ENCODE results near the gene SCOC.

SCOC gene

DNA sequence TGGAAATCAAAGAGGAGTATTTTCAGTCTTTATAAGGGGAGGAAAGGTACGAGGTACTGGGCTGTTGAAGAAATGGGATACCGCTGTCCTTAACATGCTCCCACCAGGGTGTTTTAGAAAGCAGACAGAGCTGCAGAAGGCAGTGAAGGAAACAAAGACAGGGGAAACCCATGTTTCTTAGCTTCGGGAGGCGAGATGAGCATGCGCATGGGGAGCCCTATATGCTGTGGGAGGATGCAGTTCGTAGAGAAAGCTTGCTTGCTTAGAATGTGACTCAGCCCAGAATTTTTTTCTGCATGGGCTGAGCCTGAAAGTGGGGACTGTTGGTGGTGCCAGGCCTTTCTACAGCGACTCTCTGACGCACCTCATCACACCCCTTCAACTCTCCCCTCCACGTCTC is 28.8 kb upstream of the SCOC start:
- H3K27me3 ChIP-seq (ENCODE audit: control insufficient read depth, insufficient read depth, low read length), result no peaks in the 10 kb centered on the region
- no peak overlapping the region for H3K4me3 ChIP-seq (ENCODE audit: low read length)
- H3K4me1 ChIP-seq (ENCODE audit: control insufficient read depth, low read depth, low read length), result peaks cover 27% of the 10 kb centered on the region
- H3K9me3 ChIP-seq (ENCODE audit: control insufficient read depth, low read depth, low read length), result no peaks in the 10 kb centered on the region
- no peak overlapping the region for H3K9ac ChIP-seq (ENCODE audit: low read length)
- H3K36me3 ChIP-seq (ENCODE audit: control insufficient read depth, low read depth, low read length), result no peaks in the 10 kb centered on the region
- H3K27ac ChIP-seq (ENCODE audit: low read length), result no peak overlapping the region

DNA sequence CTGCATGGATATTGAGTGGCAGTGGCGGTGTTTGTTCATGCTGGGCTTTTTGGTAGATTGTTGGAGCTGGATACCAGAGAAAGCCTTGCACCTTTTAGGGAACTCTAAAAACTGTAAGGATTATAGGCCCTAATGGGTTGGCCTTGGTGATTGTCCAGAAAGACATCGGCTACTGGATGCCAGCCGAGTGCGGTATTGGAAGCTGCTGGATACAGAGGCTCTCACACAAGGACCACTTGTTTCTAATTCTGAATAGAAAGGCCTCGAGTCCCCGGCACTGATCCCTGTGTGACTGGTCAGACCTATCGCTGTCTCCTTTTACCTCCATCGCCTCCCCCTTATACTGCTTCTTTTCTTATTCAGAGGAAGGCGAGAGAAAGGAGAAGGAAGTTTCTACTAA is 27.3 kb upstream of the SCOC start:
- Histone ChIP-seq H3K36me3 (ENCODE audit: control insufficient read depth, low read depth, low read length) (no peaks in the 10 kb centered on the region), H3K27me3 (ENCODE audit: control insufficient read depth, insufficient read depth, low read length) (no peaks in the 10 kb centered on the region), H3K4me3 (ENCODE audit: low read length) (no peak overlapping the region), H3K9ac (ENCODE audit: low read length) (no peak overlapping the region), H3K9me3 (ENCODE audit: control insufficient read depth, low read depth, low read length) (no peaks in the 10 kb centered on the region), H3K4me1 (ENCODE audit: control insufficient read depth, low read depth, low read length) (peaks cover 36% of the 10 kb centered on the region), H3K27ac (ENCODE audit: low read length) (no peak overlapping the region)

DNA sequence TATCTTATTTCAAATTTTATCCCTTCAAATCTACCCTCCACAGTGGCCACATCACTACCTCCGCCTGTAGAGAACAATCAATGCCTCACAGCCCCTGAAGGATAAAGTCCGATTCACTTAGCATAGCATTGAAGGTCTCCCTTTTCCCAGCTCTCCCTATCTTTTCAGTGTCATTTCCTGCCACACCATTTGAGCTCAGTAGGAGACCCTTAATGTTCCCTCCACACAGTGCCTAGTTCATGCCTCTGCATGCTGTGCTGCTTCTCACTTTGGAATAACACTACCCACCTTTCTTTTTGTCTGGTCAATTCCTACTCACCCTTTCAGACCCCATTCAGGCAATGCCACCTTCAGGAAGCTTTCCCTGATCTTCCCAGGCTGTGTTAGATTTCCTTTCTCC is 23.6 kb upstream of the SCOC start:
- Histone ChIP-seq H3K9me3 (ENCODE audit: control insufficient read depth, low read depth, low read length) (no peaks in the 10 kb centered on the region), H3K4me1 (ENCODE audit: control insufficient read depth, low read depth, low read length) (peaks cover 26% of the 10 kb centered on the region), H3K4me3 (ENCODE audit: low read length) (no peak overlapping the region), H3K27me3 (ENCODE audit: control insufficient read depth, insufficient read depth, low read length) (no peaks in the 10 kb centered on the region), H3K36me3 (ENCODE audit: control insufficient read depth, low read depth, low read length) (no peaks in the 10 kb centered on the region), H3K9ac (ENCODE audit: low read length) (no peak overlapping the region), H3K27ac (ENCODE audit: low read length) (no peak overlapping the region)

DNA sequence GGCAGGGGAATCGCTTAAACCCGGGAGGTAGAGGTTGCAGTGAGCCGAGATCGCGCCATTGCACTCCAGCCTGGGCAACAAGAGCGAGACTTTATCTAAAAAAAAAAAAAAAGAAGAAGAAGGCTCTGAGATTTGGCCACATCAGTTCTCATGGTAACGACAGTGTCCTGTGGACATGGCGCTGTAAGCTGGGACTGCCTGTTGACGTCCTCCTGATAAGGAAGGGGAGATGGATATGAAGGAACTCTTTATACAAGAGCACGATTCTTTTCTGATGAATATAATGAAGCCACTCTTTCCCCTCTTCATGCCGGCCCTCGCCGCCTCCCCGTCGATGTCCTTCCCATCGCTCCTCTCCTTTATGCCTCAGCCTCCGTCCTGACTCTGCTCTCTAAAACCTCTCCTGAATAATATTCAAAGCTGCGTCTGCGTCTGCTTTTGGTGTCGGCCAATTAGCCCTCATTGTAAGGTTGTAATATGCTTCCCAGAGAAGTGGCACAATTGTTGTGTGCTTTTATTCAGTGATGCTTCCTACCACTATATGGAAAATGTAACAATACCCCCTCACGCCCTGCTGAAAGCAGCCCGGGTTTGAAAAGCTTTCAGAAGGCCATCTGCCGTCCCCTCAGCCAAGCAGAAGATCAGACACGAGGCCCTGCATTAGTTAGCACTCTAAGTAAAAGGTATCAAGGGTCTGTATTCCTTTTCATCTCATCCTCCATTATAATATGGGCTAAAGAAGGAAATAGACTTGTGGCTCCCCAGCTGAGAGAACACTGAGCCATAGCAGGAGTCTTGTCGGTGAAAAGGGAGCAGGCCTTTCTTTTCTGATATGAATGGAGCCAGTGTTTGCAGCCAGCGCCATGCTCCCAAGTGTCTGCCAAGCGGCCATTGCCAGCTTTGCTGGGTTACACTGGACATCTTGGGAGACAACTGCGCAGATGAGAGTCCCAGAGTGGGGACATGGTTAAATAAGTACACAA is 22.1 kb upstream of the SCOC start:
- no peak overlapping the region for H3K27ac ChIP-seq (ENCODE audit: low read length)
- no peak overlapping the region for H3K4me3 ChIP-seq (ENCODE audit: low read length)
- H3K9ac ChIP-seq (ENCODE audit: low read length), result no peak overlapping the region
- H3K4me1 ChIP-seq (ENCODE audit: control insufficient read depth, low read depth, low read length), result peaks cover 23% of the 10 kb centered on the region
- no peaks in the 10 kb centered on the region for H3K36me3 ChIP-seq (ENCODE audit: control insufficient read depth, low read depth, low read length)
- H3K9me3 ChIP-seq (ENCODE audit: control insufficient read depth, low read depth, low read length), result no peaks in the 10 kb centered on the region
- no peaks in the 10 kb centered on the region for H3K27me3 ChIP-seq (ENCODE audit: control insufficient read depth, insufficient read depth, low read length)

DNA sequence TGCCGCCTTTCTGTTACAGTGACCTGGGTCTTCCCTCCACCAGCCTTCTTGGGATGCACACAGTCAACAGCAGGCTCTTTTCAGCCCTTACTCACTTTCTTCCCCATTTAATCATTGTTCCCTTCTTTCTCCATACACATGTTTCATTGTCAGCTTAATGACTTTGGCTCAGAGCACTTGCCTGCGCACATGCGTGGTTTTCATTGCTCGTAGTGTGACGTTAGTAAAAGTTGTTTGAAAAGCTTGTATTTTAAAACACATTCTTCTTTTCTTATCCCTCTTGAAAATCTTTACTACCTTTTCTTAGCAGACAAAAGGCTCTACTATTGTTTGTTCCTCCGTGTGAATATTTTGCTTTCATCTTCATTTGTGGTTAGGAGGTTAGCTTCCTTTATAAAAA is 19.7 kb upstream of the SCOC start:
- H3K9me3 ChIP-seq (ENCODE audit: control insufficient read depth, low read depth, low read length), result no peaks in the 10 kb centered on the region
- no peak overlapping the region for H3K27ac ChIP-seq (ENCODE audit: low read length)
- H3K27me3 ChIP-seq (ENCODE audit: control insufficient read depth, insufficient read depth, low read length), result no peaks in the 10 kb centered on the region
- no peaks in the 10 kb centered on the region for H3K36me3 ChIP-seq (ENCODE audit: control insufficient read depth, low read depth, low read length)
- H3K4me1 ChIP-seq (ENCODE audit: control insufficient read depth, low read depth, low read length), result peaks cover 17% of the 10 kb centered on the region
- H3K9ac ChIP-seq (ENCODE audit: low read length), result no peak overlapping the region
- H3K4me3 ChIP-seq (ENCODE audit: low read length), result no peak overlapping the region

DNA sequence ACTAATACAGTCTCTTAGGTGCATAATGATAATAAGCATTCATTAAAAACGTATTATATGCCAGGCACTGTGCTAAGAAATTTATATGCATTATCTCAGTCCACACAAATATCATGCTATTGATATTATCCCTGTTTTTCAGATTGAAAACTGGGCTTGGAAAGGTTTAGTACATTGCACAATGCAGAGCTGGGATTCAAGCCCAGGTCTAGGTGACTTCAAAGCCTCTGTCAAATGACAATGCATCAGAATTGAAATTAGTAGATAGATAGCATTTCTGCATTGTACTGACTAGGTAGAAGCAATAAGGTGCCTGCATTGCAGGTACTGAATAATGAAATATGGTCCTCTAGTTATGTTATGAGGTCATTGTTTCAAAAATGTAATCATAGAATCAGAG is 18.2 kb upstream of the SCOC start:
- H3K36me3 ChIP-seq (ENCODE audit: control insufficient read depth, low read depth, low read length), result no peaks in the 10 kb centered on the region
- H3K9ac ChIP-seq (ENCODE audit: low read length), result no peak overlapping the region
- H3K27me3 ChIP-seq (ENCODE audit: control insufficient read depth, insufficient read depth, low read length), result no peaks in the 10 kb centered on the region
- no peak overlapping the region for H3K27ac ChIP-seq (ENCODE audit: low read length)
- no peak overlapping the region for H3K4me3 ChIP-seq (ENCODE audit: low read length)
- peaks cover 2% of the 10 kb centered on the region for H3K4me1 ChIP-seq (ENCODE audit: control insufficient read depth, low read depth, low read length)
- H3K9me3 ChIP-seq (ENCODE audit: control insufficient read depth, low read depth, low read length), result no peaks in the 10 kb centered on the region

DNA sequence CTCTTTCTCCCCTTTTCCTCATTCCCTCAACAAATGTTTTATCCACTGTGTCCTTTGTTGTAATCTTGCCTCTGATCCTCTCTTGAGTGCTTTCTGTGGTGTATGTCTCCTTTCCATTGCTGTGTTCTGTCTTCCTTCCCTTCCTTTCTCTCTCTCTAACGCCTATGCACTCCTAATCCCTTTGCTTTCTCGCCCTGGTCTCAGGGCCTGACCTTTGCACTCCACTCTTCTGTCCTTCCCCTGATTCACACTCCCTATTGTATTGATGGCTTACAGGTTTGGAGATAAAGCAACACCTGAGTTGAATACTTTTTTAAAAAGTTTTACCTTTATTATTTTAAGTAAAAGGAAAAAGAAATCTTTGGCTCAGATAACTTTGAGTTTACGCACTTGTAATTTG is 15.6 kb upstream of the SCOC start:
- Histone ChIP-seq H3K27me3 (ENCODE audit: control insufficient read depth, insufficient read depth, low read length) (no peaks in the 10 kb centered on the region), H3K9me3 (ENCODE audit: control insufficient read depth, low read depth, low read length) (no peaks in the 10 kb centered on the region), H3K36me3 (ENCODE audit: control insufficient read depth, low read depth, low read length) (no peaks in the 10 kb centered on the region), H3K4me1 (ENCODE audit: control insufficient read depth, low read depth, low read length) (no peaks in the 10 kb centered on the region), H3K27ac (ENCODE audit: low read length) (no peak overlapping the region), H3K4me3 (ENCODE audit: low read length) (no peak overlapping the region), H3K9ac (ENCODE audit: low read length) (no peak overlapping the region)

DNA sequence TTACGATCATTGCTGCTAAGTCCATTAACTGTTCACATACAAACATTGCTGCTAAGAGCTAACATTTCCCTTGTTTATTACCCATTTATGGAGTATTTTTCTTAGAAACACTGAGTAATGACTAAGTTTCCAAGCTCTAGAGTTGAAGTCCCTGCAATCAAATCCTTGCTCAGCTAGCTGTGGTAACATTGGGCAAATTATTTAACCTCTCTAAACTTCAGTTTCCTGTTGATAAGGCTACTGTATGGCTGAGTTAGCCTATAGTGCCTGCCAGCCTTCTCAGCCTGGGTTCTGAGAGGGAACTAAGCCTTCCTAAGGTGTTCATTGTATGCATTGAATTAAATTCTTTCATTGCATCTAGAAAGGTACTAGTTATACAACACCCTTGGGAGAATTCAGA is 15.2 kb upstream of the SCOC start:
- Histone ChIP-seq H3K36me3 (ENCODE audit: control insufficient read depth, low read depth, low read length) (no peaks in the 10 kb centered on the region), H3K9me3 (ENCODE audit: control insufficient read depth, low read depth, low read length) (no peaks in the 10 kb centered on the region), H3K27me3 (ENCODE audit: control insufficient read depth, insufficient read depth, low read length) (no peaks in the 10 kb centered on the region), H3K27ac (ENCODE audit: low read length) (no peak overlapping the region), H3K4me1 (ENCODE audit: control insufficient read depth, low read depth, low read length) (no peaks in the 10 kb centered on the region), H3K9ac (ENCODE audit: low read length) (no peak overlapping the region), H3K4me3 (ENCODE audit: low read length) (no peak overlapping the region)

DNA sequence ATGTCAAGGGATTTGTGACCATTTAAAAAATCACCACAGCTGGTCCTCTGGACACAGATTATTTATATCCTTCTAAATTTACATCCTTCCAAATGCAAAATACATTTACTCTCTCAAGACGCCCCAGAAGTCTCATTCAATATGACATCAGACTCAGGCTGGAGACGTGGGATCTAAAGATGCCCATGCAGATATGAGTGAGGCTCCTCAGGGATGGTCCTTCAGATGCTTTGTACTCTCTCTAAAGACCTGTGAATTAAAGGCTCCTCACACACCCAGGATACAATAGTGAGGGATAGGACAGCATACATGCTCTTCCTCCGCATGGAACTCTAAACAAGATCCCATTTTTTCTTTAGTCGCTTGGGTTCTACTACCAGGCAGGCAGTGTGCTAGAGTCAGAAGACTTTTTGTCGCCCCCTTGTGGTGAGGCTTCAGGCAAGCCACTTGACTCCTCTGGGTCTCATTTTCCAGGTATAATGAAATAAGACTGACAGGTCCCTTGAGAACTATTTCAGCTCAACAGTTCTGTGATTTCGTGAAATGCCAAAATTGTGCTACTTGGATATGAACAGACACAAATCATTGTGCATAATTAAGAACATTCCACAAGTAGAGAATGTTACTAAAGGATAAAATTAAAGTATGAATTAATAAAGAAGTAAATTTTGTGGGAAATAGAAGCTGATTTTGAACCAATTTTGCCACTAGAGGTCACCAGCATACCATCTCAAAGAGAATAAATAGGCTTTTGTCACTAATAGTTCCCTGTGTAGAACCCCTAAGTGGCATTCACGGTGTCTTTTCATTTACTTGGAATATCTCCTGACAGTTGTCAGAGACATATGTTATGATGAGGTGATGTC is 13.7 kb upstream of the SCOC start:
- Histone ChIP-seq H3K9ac (ENCODE audit: low read length) (no peak overlapping the region), H3K27me3 (ENCODE audit: control insufficient read depth, insufficient read depth, low read length) (no peaks in the 10 kb centered on the region), H3K4me1 (ENCODE audit: control insufficient read depth, low read depth, low read length) (no peaks in the 10 kb centered on the region), H3K9me3 (ENCODE audit: control insufficient read depth, low read depth, low read length) (no peaks in the 10 kb centered on the region), H3K4me3 (ENCODE audit: low read length) (no peak overlapping the region), H3K27ac (ENCODE audit: low read length) (no peak overlapping the region), H3K36me3 (ENCODE audit: control insufficient read depth, low read depth, low read length) (no peaks in the 10 kb centered on the region)

DNA sequence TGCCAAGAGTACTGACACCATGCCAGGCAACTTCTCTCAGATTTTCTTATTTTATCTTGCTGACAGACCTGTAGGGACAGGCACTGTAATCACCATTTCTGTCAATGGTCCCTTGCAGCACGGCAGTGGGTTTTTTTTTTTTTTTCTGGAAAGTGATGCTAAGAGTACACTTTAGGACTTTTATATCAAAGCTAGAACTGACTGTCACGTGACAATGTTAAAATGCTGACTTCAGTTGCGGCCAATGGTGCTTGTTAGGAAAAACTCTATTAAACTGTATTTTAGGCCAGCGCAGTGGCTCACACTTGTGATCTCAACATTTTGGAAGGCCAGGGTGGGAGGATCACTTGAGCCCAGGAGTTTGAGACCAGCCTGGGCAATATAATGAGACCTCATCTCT is 12.3 kb upstream of the SCOC start:
- Histone ChIP-seq H3K36me3 (ENCODE audit: control insufficient read depth, low read depth, low read length) (no peaks in the 10 kb centered on the region), H3K27me3 (ENCODE audit: control insufficient read depth, insufficient read depth, low read length) (no peaks in the 10 kb centered on the region), H3K4me3 (ENCODE audit: low read length) (no peak overlapping the region), H3K9ac (ENCODE audit: low read length) (no peak overlapping the region), H3K4me1 (ENCODE audit: control insufficient read depth, low read depth, low read length) (no peaks in the 10 kb centered on the region), H3K9me3 (ENCODE audit: control insufficient read depth, low read depth, low read length) (no peaks in the 10 kb centered on the region), H3K27ac (ENCODE audit: low read length) (no peak overlapping the region)

DNA sequence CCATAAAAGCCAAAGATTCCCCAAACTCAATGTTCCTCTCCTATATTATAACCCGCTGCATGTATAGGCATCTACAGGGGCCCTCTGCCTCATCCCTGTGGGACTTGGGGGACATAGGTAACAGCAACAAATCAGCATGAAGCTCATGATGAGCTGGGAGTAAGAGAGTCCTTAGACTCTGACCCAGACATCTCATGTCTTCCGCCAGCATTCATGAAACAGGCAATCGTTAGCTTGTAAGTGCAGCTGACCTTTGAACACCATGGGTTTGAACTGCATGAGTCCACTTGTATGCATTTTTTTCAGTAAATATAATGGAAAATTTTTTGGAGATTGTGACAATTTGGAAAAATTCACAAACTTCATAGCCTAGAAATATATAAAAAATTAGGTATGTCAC is 10.4 kb upstream of the SCOC start:
- Histone ChIP-seq H3K36me3 (ENCODE audit: control insufficient read depth, low read depth, low read length) (no peaks in the 10 kb centered on the region), H3K27me3 (ENCODE audit: control insufficient read depth, insufficient read depth, low read length) (no peaks in the 10 kb centered on the region), H3K4me3 (ENCODE audit: low read length) (no peak overlapping the region), H3K4me1 (ENCODE audit: control insufficient read depth, low read depth, low read length) (no peaks in the 10 kb centered on the region), H3K9me3 (ENCODE audit: control insufficient read depth, low read depth, low read length) (no peaks in the 10 kb centered on the region), H3K9ac (ENCODE audit: low read length) (no peak overlapping the region), H3K27ac (ENCODE audit: low read length) (no peak overlapping the region)
